Stimulated activated CD4-positive, alpha-beta T cell treated with anti-CD3 and anti-CD28 coated beads, Interleukin-12 subunit alpha, Interleukin-12 subunit beta, amount 100 ng/mL, for 4 hours (primary cell): Measurements from ENCODE around the gene CYP11A1.
A peak's percentile ranks its signal among the peaks of the same experiment; 100 is the strongest.
"Not testable (repeated sequence)": the region's sequence is repeated elsewhere in the genome, so short reads cannot be mapped to it uniquely, and the experiment has no call there.

Experiments used
- DNase-seq: peaks from one replicate; pipeline ENCODE4 v3.0.0-alpha.2; 2020

The CYP11A1 gene

GRCh38 chr15:74400313-74400860, 32.9 kb upstream of the CYP11A1 start:
- DNase-seq = no peak

GRCh38 chr15:74399511-74400312, 32.3 kb upstream of the CYP11A1 start:
- peak; percentile 51 for DNase-seq

GRCh38 chr15:74399100-74399499, 31.7 kb upstream of the CYP11A1 start:
- DNase-seq = no peak

- DNase-seq = no peak
Observed at GRCh38 chr15:74398183-74398582, 30.7 kb upstream of the CYP11A1 start.

- DNase-seq = no peak
Observed at GRCh38 chr15:74397239-74398068, 30.0 kb upstream of the CYP11A1 start.

GRCh38 chr15:74396445-74397238, 29.2 kb upstream of the CYP11A1 start:
- DNase-seq = peak; percentile 60

- DNase-seq = no peak
Observed at GRCh38 chr15:74396146-74396438, 28.6 kb upstream of the CYP11A1 start.

GRCh38 chr15:74395319-74396145, 28.1 kb upstream of the CYP11A1 start:
- DNase-seq = no peak

- no peak for DNase-seq
Observed at GRCh38 chr15:74394090-74394846, 26.8 kb upstream of the CYP11A1 start.

GRCh38 chr15:74393423-74393822, 26.0 kb upstream of the CYP11A1 start:
- DNase-seq = no peak

GRCh38 chr15:74392902-74393301, 25.5 kb upstream of the CYP11A1 start:
- DNase-seq = no peak

GRCh38 chr15:74392451-74392830, 25.0 kb upstream of the CYP11A1 start:
- DNase-seq = no peak

GRCh38 chr15:74391582-74392450, 24.4 kb upstream of the CYP11A1 start:
- DNase-seq = no peak

- DNase-seq = no peak
Observed at GRCh38 chr15:74390647-74391288, 23.3 kb upstream of the CYP11A1 start.

GRCh38 chr15:74390049-74390646, 22.7 kb upstream of the CYP11A1 start:
- DNase-seq = not testable (repeated sequence)

- no peak for DNase-seq
Observed at GRCh38 chr15:74389241-74390048, 22.0 kb upstream of the CYP11A1 start.

- no peak for DNase-seq
Observed at GRCh38 chr15:74388363-74388951, 21.0 kb upstream of the CYP11A1 start.
